Ishikawa (cell line): ENCODE data around the gene SMYD5.

Experiments
- EGR1 ChIP-seq: IDR thresholded peaks from 2 replicates; pipeline ENCODE4 v1.6.1; 2012
- MAX ChIP-seq: IDR thresholded peaks from 2 replicates; pipeline ENCODE4 v1.6.1; 2012

DNA sequence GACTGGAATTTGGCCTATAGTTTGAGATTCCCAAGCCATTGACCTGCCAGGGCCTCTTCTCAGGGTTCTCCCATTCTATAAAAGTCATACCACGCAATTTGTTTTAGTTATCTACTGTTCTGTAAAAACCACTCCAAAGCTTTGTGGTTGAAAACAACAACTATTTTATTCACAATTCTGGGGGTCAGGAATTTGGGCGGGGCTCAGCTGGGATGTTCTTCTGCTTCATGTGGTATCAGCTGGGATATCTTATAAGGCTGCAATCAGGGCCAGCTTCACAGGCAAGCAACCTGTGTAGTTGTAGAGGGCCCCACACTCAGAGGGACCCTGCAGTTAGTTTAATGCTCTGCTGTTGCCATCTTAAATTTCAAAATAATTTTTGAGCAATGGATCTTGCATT lies 28.1 kb upstream of the SMYD5 start:
- TF ChIP-seq MAX: no peak
- TF ChIP-seq EGR1: no peak
